GM18870 (cell line): Measurements from ENCODE around the gene GOPC.

Source experiments
- ATAC-seq: cut with Tn5 transposase; IDR thresholded peaks from one replicate; pipeline ENCODE4 v1.9.1; 2021; ENCODE audit warnings: moderate library complexity; ENCODE audit not compliant: unreplicated experiment

GOPC gene

GRCh38 chr6:117597755-117598154 is 4.6 kb downstream of the GOPC start:
- ATAC-seq: no peak

- ATAC-seq: no peak
Measured at GRCh38 chr6:117595099-117595923, 7.0 kb downstream of the GOPC start.

DNA sequence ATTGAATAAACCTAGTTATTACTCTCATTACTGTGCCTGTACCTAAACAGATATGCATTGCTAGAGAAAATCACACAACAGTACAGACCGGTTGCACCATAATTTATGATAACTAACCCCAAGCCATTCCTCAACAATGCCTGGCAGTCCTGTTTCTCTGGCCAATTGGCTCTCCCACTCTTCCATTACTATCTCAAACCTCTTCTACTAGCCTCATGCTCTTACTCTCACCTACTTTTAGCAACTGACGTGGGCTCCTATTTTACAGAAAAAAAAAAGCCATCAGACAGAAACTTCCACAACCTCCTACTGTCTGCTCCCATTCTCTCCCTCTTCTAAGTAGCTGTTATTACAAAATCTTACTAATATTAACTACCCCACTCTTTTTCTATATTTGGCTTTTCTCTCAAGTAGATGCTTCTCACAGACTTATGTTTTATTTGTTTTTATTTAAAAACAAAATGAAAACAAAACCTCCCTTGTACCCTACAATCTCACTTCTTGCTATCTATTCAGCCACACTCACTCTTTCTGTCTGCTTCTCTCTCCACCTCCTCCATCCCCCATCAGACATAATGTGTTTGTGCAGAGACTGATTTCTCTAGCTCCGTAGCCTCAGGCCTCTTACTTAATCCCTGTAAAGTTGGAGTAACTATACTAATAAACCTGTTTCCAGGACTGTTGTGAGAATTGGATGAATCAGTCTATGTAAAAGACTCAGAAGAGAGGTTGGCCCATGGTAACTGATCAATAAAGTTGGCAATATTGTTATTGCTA is 9.1 kb downstream of the GOPC start:
- ATAC-seq: no peak

DNA sequence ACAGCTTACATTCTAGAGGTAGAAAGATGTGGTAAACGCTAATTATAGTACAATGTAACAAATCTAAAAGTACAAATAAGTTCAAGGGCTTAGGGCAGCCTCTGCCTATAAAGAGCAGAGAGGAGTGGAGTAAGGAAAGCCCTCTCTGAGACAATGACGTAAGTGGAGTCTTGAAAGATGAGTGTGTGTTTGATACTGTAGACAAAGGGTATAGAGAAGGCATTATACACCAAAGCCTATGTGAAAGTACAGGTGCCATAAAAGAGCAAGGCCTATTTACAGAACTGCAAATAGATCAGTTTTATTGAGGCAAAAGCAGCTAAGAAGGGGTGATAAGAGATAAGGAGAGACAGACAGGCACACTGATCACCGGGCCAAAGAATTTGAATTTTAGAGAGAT is 10.9 kb downstream of the GOPC start:
- no peak for ATAC-seq

DNA sequence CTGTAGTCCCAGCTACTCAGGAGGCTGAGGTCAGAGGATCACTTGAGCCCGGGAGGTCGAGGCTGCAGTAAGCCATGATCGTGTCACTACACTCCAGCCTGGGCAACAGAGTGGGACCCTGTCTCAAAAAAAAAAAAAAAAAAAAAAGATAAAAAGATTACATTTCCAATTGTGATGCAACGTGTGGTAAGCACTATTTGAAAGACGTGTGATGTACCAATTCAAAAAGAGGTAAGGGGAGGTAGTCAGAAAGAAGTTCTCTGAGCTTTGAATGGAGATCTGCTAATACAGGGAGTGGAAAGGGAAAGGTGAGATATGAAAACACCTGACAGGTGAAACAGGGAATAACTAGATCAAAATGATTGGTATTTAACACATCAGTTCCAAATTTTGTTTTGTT is 11.9 kb downstream of the GOPC start:
- no peak for ATAC-seq

DNA sequence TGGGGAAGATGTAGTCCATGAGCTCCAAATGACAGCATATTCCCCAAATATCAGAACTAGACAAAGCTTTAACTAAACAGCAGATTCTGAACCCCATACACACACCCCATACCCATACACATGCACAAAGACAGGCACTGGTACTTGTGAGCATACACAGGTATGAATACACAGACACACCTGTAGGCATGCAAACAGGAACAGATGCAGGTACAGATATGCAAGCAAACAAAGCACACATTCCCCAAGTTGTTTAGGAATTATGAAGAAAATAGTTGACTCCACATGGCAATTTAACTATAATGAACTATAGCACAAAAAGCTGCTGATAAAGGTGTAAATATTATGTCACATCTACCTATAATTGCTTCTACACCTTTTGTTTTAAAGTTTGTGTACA is 16.7 kb downstream of the GOPC start:
- no peak for ATAC-seq

GRCh38 chr6:117574198-117574597 is 28.1 kb downstream of the GOPC start:
- ATAC-seq: no peak

- ATAC-seq: no peak
Measured at GRCh38 chr6:117573006-117573680, 29.2 kb downstream of the GOPC start.

GRCh38 chr6:117568831-117569410 is 33.4 kb downstream of the GOPC start:
- no peak for ATAC-seq

DNA sequence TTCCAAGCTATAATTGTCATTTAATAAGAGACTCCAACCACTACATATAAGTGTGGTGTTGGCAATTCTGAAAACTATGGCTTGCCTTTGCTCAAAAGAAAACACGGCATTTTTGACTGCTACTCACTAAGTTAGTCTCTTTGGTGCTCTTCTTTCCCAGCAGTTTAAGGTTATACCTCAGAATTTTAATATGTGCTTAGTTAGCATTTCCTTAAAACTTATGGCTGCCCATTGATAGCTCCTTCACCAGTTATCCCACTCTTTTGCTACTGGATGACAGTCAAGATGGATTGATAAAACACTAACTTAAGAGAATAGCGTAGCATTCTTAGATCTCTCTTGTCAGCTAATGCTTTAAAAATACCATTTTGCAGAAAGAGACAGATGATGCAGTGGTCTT is 34.1 kb downstream of the GOPC start:
- ATAC-seq: no peak

GRCh38 chr6:117564681-117565080 is 37.6 kb downstream of the GOPC start:
- no peak for ATAC-seq

DNA sequence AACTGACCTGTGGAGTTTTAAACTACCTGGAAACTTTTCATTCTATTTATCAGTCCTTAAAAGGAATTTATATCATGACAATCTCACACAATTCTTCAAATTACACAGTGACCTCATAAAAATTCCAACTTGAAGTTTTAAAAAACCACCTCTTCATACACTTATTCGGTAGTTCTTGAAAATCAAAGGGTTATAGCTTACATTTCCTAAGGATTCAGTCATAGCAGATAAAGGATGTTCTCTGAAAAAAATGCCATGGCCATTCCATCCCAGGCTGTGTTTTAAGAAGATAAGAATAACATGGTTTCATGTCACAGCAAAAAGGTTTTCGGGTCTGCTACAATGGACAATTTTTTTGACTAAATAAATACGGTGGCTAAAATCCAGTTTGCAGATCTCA is 41.2 kb downstream of the GOPC start:
- no peak for ATAC-seq

DNA sequence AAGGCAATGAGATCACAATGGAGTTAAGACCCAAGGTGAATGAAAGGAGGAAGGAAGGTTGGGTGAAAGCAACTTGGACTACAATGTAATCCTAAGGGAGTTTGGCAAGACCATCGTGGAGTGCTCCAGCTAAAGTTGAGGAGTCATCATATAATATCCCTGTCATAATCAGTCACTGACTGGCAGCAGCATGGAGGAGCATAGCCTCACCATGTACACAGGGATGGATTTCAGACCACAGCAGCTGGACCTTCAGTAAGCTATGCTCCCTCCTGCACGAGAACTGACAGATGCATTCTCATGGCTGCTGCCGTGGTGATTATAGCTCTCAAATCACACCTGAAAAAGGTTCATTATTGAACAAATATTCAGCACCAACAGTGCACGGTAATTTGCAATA is 43.0 kb downstream of the GOPC start:
- no peak for ATAC-seq

GRCh38 chr6:117558818-117559217 is 43.5 kb downstream of the GOPC start:
- no peak for ATAC-seq

DNA sequence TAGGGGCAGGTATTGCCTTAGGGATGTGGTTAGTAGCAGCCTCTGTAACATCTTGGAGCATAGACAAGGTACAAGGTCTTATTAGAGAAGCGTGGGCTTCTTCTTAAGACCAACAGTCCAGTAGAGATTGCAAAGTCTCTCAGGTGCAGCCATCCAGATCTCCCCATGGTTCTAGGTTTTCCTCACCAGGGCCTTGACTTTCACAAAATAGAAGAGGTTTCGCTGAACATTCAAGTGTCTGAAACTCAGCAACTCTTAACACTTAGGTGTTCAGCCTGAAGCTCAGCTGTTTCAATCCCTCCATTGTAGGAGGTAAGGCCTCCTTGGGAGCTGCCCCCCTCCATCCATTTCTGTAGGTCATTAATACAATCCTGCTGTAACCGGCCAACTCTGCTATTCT is 44.4 kb downstream of the GOPC start:
- ATAC-seq: no peak

DNA sequence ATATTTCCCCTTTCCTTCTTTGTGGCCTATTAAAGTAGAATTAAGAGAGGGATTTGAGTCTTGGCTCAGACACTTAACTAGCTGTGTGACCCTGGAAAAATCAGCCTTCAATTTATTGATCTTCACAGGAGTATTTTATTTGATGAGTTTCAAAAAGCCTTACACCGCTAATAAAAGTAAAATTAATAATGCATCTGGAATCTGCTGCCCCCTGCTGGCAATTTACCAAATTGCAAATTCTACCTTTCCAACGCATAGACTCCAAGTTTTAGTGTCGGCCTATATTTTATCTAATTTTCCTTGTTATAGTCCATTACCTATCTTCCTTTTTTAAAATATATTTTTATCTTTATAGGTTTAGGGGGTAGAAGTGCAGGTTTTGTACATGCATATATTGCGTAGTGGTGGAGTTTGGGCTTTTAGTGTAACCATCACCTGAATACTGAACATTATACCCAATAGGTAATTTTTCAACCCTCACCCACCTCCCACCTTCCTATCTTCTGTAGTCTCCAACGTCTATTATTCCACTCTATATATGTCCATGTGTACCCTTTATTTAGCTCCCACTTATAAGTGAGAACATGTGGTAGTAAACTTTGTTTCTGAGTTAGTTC is 46.3 kb downstream of the GOPC start:
- no peak for ATAC-seq

DNA sequence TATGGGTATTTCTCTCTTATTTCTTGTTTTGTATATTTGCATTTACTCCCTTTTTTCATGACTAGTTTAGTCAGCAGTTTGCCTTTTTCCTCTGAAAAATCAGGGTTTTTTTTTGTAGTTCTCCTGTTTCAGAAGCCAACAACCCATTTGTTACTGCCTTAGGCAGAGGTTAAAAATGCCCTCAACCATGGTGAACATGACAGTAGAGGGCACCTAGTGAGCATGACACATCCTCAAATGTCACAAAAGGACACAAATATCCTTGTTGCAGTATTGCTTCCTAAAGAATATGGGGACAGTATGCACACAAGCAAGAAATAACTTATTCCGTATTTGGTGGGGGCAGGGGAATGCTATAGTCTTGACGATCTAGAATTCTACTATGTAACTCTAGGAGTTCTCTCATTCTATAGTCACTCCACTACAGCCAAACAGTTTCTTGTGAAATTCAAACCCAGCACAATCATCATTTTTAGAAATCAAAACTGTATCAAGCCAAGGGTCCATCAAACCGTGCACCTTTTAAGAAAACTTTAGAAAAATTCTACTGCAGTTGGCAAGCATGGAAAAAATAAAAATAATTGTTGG is 47.0 kb downstream of the GOPC start:
- ATAC-seq: no peak

GRCh38 chr6:117553142-117553541 is 49.2 kb downstream of the GOPC start:
- no peak for ATAC-seq

DNA sequence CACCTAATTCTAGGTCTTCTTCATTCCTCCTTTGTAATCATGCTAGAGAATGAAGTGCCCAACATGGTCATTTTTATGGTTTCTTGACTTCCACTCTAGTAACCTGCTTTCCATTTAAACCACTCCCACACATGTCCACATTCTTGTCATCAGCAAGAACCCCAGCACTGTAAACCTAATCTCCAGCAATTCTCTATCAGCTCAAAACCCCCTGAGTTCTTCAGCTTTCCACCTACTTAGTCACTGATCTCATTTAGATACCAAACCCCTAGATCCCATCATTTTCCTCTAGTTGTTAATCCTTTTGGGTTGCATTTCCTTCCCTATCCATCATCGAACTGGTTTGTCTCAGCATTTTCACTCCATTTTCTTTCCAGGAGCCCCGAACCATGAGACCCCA is 49.7 kb downstream of the GOPC start:
- ATAC-seq: no peak

- ATAC-seq: no peak
Measured at GRCh38 chr6:117550618-117551242, 51.6 kb downstream of the GOPC start.
